Muscle layer of colon (tissue), 2 donors: ENCODE results near the gene ARHGAP25.

Experiments used
- H3K27ac ChIP-seq: one replicate; pipeline ENCODE4 v1.7.0; 2013; ENCODE audit warnings: low read depth, mild to moderate bottlenecking, low read length, moderate library complexity
- H3K27me3 ChIP-seq, 2 donors: one replicate each; pipeline ENCODE4 v1.7.0; 2013; ENCODE audit warnings: low read length in 2 of 2, mild to moderate bottlenecking in 2 of 2; ENCODE audit not compliant: insufficient read depth in 2 of 2, control insufficient read depth in 1 of 2
- H3K36me3 ChIP-seq: one replicate; pipeline ENCODE4 v1.7.0; 2013; ENCODE audit warnings: mild to moderate bottlenecking, low read length; ENCODE audit not compliant: insufficient read depth
- H3K4me1 ChIP-seq: one replicate; pipeline ENCODE4 v1.7.0; 2013; ENCODE audit warnings: mild to moderate bottlenecking, low read length; ENCODE audit not compliant: insufficient read depth
- H3K4me3 ChIP-seq, 2 donors: one replicate each; pipeline ENCODE4 v1.7.0; 2013; ENCODE audit warnings: low read length in 2 of 2, low read depth in 1 of 2, mild to moderate bottlenecking in 1 of 2, moderate library complexity in 1 of 2
- H3K9ac ChIP-seq: one replicate; pipeline ENCODE4 v1.7.0; 2013; ENCODE audit warnings: low read length
- H3K9me3 ChIP-seq: one replicate; pipeline ENCODE4 v1.7.0; 2013; ENCODE audit warnings: mild to moderate bottlenecking, low read length
- donor health status: abdominal sarcoma.
- donor health status: Adenocarcinoma of cecum.

Gene ARHGAP25

GRCh38 chr2:68747413-68747812 is 12.8 kb downstream of the ARHGAP25 start:
- no peak overlapping the region for H3K4me3 ChIP-seq
- peaks cover 14% of the 10 kb centered on the region for H3K4me1 ChIP-seq
- H3K27ac ChIP-seq = no peak overlapping the region
- no peak overlapping the region for H3K9ac ChIP-seq
- no peaks in the 10 kb centered on the region for H3K27me3 ChIP-seq
- H3K9me3 ChIP-seq = no peaks in the 10 kb centered on the region
- H3K36me3 ChIP-seq = no peaks in the 10 kb centered on the region

- peaks cover 15% of the 10 kb centered on the region for H3K4me1 ChIP-seq
- H3K27me3 ChIP-seq = no peaks in the 10 kb centered on the region
- H3K9ac ChIP-seq = no peak overlapping the region
- no peaks in the 10 kb centered on the region for H3K36me3 ChIP-seq
- no peak overlapping the region for H3K27ac ChIP-seq
- no peaks in the 10 kb centered on the region for H3K9me3 ChIP-seq
- no peak overlapping the region for H3K4me3 ChIP-seq
These were observed 13.3 kb downstream of the ARHGAP25 start for GRCh38 chr2:68747900-68748299.

GRCh38 chr2:68748568-68748967 is 14.0 kb downstream of the ARHGAP25 start:
- Histone ChIP-seq H3K9me3 (no peaks in the 10 kb centered on the region), H3K27me3 (no peaks in the 10 kb centered on the region), H3K4me3 (no peak overlapping the region), H3K4me1 (peaks cover 15% of the 10 kb centered on the region), H3K36me3 (no peaks in the 10 kb centered on the region), H3K9ac (no peak overlapping the region), H3K27ac (no peak overlapping the region)

DNA sequence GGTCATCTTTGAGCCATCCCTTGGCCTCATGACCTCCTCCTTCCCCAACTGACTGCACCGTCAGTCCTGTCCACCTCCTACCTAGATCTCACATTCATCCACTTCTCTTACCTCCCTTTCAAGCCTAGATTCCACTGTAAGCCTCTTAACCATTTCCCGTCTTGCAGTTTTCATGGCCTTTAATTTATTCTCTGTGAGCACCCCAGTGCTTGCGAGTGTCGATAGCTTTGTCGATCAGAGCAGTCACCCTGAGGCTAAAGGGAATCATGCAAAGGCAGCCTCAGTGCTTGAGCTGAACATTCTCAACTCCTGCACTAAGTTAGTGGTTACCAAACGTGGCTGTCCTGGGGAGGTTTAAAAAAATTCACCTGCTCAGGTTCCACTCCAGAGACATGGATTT is 14.7 kb downstream of the ARHGAP25 start:
- Histone ChIP-seq H3K36me3 (no peaks in the 10 kb centered on the region), H3K4me1 (peaks cover 15% of the 10 kb centered on the region), H3K27ac (no peak overlapping the region), H3K4me3 (no peak overlapping the region), H3K9me3 (no peaks in the 10 kb centered on the region), H3K27me3 (no peaks in the 10 kb centered on the region), H3K9ac (no peak overlapping the region)

DNA sequence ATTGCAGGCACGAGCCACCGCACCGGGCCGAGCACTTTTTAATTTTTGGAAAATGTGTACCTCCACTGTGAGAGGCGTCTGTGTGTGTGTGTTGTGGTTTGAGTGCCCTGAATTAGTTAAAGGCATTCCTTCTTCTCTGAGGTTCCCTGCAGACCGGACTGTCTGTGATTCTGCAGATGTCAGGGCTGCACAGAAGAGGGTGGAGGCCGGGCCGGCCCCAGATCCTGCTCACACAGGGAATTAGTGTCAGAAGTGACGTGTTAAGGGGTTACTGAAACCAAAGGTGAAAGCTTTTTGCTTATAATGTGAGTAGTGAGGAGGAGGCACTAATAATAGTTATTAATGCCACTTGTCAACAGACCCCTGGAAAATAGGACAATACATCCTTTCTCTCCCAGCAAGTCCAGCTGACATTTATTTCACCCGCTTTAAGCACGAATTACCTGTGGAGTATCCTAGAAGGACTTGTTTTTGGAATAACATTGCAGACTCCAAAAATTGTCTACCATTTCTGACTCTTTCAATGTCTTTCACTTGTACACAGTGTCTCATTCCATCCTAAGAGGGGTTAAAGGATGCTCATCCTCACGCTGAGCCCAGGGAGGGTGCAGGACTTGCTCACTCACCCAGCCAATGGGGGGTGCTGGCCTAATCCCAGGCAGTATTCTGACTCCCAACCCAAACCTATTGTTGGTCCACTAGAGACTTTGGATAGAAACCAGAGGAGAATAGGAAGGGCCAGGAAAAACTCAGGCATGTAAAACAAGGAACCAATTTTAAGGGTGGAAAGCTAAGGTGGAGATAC is 16.2 kb downstream of the ARHGAP25 start:
- Histone ChIP-seq H3K4me1 (peaks cover 15% of the 10 kb centered on the region), H3K36me3 (no peaks in the 10 kb centered on the region), H3K9ac (no peak overlapping the region), H3K27ac (no peak overlapping the region), H3K9me3 (no peaks in the 10 kb centered on the region), H3K4me3 (no peak overlapping the region), H3K27me3 (no peaks in the 10 kb centered on the region)

- Histone ChIP-seq H3K9me3 (no peaks in the 10 kb centered on the region), H3K4me3 (peak overlapping the region in 1 of 2 donors; percentile 39), H3K4me1 (peaks cover 15% of the 10 kb centered on the region), H3K27ac (no peak overlapping the region), H3K9ac (peak overlapping the region; percentile 17), H3K36me3 (no peaks in the 10 kb centered on the region), H3K27me3 (no peaks in the 10 kb centered on the region)
These were observed 17.1 kb downstream of the ARHGAP25 start for GRCh38 chr2:68751397-68752339.

DNA sequence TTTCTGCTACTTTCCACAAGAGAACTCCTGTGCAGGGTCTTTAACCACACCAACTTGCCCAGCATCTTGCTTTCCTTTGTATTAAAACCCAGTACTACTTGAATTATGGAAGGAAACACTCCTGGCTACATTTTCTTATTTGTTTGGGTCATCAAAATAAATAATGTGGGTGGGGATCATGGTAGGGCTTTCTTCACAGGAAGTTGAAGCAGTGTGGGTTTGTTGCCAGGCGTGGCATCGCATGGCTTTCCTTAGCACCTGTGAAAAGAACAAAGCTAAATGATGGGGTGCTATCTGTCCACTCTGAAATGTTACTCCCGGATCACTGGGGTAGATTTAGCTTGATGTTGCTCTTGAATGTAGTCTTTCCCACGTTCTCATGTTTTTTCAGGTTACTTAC is 18.7 kb downstream of the ARHGAP25 start:
- no peak overlapping the region for H3K27ac ChIP-seq
- no peaks in the 10 kb centered on the region for H3K9me3 ChIP-seq
- no peak overlapping the region for H3K9ac ChIP-seq
- H3K4me3 ChIP-seq = no peak overlapping the region
- H3K27me3 ChIP-seq = no peaks in the 10 kb centered on the region
- H3K36me3 ChIP-seq = no peaks in the 10 kb centered on the region
- H3K4me1 ChIP-seq = peaks cover 15% of the 10 kb centered on the region

DNA sequence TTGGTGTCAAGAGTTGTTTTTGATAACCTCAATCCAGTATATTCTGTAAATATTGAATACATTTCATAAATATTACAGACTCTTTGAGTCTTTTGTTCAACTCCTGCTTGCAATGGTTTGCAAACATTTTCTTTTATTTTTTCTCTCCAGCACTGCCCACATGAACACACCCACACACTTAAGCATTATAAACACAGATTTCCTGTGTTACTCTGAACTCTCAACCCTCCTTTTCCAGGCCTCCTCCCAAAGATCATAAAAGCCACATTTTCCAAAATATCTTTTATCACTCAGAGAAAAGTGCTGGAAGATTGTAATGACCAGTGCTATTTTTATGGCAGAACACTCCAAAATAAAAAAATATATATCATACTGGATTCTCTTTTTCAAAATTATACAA is 20.5 kb downstream of the ARHGAP25 start:
- Histone ChIP-seq H3K9ac (no peak overlapping the region), H3K9me3 (no peaks in the 10 kb centered on the region), H3K36me3 (no peaks in the 10 kb centered on the region), H3K27ac (no peak overlapping the region), H3K27me3 (no peaks in the 10 kb centered on the region), H3K4me3 (no peak overlapping the region), H3K4me1 (peaks cover 15% of the 10 kb centered on the region)

GRCh38 chr2:68756178-68756577 is 21.6 kb downstream of the ARHGAP25 start:
- Histone ChIP-seq H3K9me3 (no peaks in the 10 kb centered on the region), H3K27ac (no peak overlapping the region), H3K36me3 (no peaks in the 10 kb centered on the region), H3K4me1 (peaks cover 12% of the 10 kb centered on the region), H3K4me3 (no peak overlapping the region), H3K27me3 (no peaks in the 10 kb centered on the region), H3K9ac (no peak overlapping the region)

- no peak overlapping the region for H3K9ac ChIP-seq
- H3K4me1 ChIP-seq = peaks cover 4% of the 10 kb centered on the region
- H3K27me3 ChIP-seq = no peaks in the 10 kb centered on the region
- no peak overlapping the region for H3K27ac ChIP-seq
- no peaks in the 10 kb centered on the region for H3K36me3 ChIP-seq
- no peak overlapping the region for H3K4me3 ChIP-seq
- H3K9me3 ChIP-seq = no peaks in the 10 kb centered on the region
These were observed 22.5 kb downstream of the ARHGAP25 start for GRCh38 chr2:68757081-68757480.

GRCh38 chr2:68762100-68762499 is 27.5 kb downstream of the ARHGAP25 start:
- Histone ChIP-seq H3K4me1 (peaks cover 15% of the 10 kb centered on the region), H3K4me3 (no peak overlapping the region), H3K9me3 (no peaks in the 10 kb centered on the region), H3K36me3 (no peaks in the 10 kb centered on the region), H3K9ac (no peak overlapping the region), H3K27ac (no peak overlapping the region), H3K27me3 (no peaks in the 10 kb centered on the region)
